HG03064 (cell line): ENCODE results near the gene STX5.
"Not testable (repeated sequence)": the region's sequence is repeated elsewhere in the genome, so short reads cannot be mapped to it uniquely, and the experiment has no call there.

Source experiments
- ATAC-seq: cut with Tn5 transposase; IDR thresholded peaks from one replicate; pipeline ENCODE4 v1.9.1; 2021; ENCODE audit warnings: low read depth; ENCODE audit not compliant: unreplicated experiment

Gene STX5

GRCh38 chr11:62831520-62832335 lies at the start of gene STX5:
STX5 (minus strand) TSS chr11:62832051; CDS start chr11:62831243, 808 bp downstream.
- ATAC-seq, result peak; percentile 75

GRCh38 chr11:62880803-62881578 lies 49.1 kb upstream of the STX5 start, which contains the start of gene SLC3A2:
SLC3A2 (plus strand) TSS chr11:62880896; CDS start chr11:62881024, 128 bp downstream.
- peak; percentile 70 for ATAC-seq

- ATAC-seq, result peak; percentile 13
Measured at GRCh38 chr11:62880231-62880802, 48.5 kb upstream of the STX5 start.

DNA sequence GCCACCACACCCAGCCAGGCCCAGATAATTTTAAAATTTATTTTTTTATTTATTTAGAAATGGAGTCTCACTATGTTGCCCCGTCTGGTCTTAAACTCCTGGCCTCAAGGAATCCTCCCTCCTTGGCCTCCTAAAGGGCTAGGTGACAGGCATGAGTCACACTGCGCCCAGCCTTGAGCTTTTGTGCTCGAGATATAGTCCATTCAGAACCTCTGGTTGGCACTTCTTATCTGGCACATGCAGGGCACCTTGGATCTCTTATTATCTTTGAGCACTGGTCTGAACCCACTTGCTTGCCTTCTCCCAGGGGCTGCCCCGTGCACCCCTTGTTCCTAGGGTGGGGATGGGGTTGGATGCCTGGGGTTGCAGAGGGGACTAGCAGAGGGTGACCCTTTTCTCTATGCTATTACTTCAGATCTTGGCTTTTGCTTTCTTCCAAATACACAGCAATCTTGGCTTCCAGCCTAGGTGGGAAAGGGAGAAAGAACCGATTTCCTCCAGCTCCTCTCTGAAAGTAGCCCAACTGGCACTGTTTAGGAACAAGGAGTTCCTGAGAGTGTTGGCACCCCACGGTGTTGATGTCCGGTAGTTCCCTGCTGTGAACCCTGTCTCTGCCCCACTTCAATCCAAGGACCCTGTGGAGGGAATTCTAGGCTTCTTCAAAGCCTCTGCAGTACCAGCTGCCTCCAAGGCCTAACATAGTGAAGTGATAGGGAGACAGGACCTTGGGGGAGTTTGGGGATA lies 47.6 kb upstream of the STX5 start:
- ATAC-seq, result no peak

DNA sequence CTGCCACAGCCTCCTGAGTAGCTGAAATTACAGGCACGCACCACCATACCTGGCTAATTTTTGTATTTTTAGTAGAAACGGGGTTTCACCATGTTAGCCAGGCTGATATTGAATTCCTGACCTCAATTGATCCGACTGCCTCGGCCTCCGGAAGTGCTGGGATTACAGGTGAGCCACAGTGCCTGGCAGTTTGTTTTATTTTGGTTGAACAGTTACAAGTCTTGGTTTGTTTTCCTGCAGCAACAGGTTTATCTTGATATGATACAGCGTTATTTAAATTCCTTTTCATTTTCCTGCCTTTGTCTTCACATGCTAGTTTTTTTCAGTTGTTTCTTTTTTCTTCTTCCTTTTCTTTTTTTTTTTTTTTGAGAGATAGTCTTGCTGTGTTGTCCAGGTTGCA lies 44.9 kb upstream of the STX5 start:
- ATAC-seq, result no peak

DNA sequence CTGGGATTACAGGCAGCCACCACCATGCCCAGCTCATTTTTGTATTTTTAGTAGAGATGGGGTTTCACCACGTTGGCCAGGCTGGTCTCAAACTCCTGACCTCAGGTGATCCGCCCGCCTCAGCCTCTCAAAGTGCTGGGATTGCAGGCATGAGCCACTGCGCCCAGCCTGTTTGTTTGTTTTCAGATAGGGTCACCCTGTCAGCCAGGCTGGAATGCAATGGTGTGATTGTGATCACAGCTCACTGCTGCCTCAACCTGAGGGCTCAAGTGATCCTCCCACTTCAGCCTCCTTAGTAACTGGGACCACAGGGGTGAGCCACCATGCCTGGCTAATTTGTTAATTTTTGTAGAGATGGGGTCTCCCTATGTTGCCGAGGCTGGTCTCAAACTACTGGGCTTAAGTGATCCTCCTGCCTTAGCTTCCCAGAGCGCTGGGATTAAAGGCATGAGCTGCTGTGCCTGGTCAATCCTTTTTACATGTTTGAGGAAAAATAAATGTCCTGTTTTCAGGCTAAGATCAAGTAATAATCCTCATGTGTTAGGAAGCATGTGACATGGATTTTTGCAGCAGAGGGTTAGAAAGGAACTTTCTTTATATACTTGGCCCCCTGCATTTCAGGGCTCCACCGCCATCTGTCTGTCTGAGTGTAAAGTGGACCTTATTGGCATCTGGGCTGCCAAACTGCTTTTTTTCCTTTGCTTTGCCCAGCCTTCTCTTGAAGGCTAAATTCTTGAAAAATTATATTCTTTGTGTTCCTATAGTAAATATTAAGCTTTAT lies 44.0 kb upstream of the STX5 start:
- no peak for ATAC-seq

- ATAC-seq, result no peak
Measured at GRCh38 chr11:62874851-62875250, 43.0 kb upstream of the STX5 start.

DNA sequence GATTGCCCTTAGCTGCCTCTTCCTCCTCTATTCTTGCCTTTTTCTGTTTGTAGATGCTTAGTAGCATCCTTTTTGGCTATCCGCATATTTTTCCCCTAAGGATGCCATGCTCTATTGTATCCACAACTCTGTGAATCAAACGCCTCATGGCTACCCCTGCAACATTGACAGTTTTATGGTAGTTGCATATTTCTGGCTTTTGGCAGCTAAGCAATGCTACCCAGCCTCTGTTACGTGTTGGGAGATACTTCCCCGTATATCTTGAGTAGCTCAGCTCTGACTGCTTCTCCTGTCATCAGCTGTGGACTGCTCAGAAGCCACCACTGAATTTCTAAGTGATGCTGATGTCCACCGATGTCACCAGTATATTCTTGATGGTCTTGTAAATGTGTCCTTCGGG lies 33.8 kb upstream of the STX5 start:
- ATAC-seq, result no peak

DNA sequence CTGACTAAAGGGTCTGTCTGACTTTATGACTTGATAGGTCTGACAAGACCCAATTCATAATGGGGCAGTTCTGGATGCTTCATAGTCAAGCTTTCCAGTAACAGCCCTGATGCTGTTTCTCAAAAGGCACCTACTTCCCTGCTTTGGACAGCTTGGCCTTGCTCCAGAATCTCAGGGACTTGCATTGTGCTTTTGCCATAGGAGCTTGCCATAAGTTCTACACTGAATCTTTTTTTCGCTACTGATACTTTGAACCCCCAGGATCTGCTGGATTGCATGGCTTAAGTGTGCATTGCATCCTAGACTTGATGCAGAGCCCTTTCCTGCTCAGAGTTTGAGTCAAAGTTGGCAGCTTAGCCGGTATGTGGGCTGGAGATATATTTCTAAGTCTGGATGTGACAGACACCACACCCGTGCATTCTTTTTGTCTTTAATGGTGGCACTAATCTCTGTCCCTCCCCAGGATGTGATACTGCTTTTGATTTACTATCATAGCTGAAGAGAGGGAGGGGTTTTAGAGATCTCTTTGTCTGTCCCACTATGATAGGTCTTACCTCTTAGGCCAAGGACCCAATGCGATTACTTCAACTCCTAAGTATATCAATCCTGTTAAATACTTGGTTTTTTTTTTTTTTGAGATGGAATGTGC lies 32.0 kb upstream of the STX5 start:
- no peak for ATAC-seq

DNA sequence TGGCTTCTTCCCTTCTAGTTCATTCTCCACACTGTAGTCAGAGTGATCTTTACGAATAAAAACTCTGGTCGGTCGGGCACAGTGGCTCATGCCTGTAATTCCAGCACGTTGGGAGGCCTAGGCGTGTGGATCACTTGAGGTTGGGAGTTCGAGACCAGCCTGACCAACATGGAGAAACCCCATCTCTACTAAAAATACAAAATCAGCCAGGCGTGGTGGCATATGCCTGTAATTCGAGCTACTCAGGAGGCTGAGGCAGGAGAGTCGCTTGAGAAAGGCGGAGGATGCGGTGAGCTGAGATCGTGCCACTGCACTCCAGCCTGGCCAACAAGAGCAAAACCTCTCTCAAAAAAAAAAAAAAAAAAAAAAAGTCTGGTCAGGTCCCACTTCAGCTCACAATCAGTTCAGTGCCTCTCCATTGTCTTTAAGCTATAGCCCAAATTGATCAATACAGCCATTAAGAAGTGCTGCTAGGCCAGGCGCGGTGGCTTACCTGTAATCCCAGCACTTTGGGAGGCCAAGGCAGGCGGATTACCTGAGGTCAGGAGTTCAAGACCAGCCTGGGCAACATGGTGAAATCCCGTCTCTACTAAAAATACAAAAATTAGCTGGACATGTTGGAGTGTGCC lies 29.8 kb upstream of the STX5 start:
- not testable (repeated sequence) for ATAC-seq

- ATAC-seq, result no peak
Measured at GRCh38 chr11:62860835-62861563, 29.1 kb upstream of the STX5 start.

DNA sequence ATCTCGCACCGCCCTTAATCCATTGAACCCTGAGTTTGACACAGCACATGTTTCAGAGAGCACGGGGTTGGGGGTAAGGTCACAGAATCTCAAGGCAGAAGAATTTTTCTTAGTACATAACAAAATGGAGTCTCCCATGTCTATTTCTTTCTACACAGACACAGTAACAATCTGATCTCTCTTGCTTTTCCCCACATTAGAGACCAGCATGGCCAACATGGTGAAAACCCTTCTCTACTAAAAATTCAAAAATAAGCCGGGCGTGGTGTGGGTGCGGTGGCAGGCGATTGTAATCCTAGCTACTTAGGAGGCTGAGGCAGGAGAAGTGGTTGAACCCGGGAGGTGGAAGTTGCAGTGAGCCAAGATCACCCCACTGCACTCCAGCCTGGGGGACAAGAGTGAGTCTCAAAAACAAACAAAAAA lies 27.4 kb upstream of the STX5 start:
- ATAC-seq, result not testable (repeated sequence)

GRCh38 chr11:62858201-62858600 lies 26.4 kb upstream of the STX5 start:
- ATAC-seq, result no peak

GRCh38 chr11:62857541-62857982 lies 25.7 kb upstream of the STX5 start:
- no peak for ATAC-seq

- no peak for ATAC-seq
Measured at GRCh38 chr11:62856333-62856895, 24.6 kb upstream of the STX5 start.

GRCh38 chr11:62855571-62856332 lies 23.9 kb upstream of the STX5 start:
- ATAC-seq, result peak; percentile 83
